Dermis microvascular lymphatic vessel endothelial cell (primary cell): Measurements from ENCODE around the gene ATAD3A. TPM values are rescaled to one million over a fixed set of nuclear protein-coding genes. Genes with fewer than 3 reads are reported as not detected.

ENCODE experiments used
- DNase-seq, 2 donors: peaks; one replicate each; pipeline versions ENCODE4 v3.0.0 to v3.0.0-alpha.2; 2010; ENCODE audit warnings: low read depth in 2 of 2
- total RNA-seq: library from RNA; depleted of rRNA; stranded (reverse); fragments of >200 nt; gene quantifications from 2 replicates; pipeline ENCODE4 v1.2.1, GENCODE V29; 2014

The ATAD3A gene
- total RNA-seq, 1 donor from 2014 or later = 25.0 TPM

- DNase-seq = no peak
Measured at GRCh38 chr1:1582585-1583346, 70.8 kb downstream of the ATAD3A start.

DNA sequence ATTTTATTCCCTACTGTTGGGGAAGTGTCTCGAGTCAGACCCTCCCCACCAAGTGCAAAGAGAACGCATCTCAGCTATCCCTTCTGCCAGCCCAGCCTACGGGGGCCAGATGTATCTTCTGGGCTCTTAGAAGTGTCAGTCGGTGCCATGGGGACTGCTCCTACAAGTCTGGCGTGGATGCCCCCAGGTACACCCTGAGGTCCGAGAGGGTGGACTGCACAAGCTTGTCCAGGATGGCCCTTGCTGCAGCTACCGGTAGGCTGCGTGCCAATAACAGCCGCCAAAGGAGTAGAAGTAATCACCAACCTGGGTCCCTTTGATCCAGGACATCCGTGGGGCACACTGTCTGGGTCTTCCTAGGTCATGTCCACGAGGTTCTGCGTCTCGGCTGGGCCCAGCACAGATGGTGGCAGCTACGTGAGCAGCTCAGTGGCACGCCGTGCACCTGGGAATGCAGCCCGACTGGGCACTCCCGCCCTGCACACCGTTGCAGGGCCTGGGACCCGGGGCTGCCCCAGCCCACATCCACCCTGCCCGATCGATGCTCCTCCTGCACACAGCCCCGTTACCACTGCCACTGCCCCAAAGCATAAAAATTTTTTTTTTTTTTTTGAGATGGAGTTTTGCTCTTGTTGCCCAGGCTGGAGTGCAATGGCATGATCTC lies 71.5 kb downstream of the ATAD3A start:
- DNase-seq = no peak

Other genes starting within 250 kb of the ATAD3A start
- gene UBE2J2, start 238.3 kb upstream of the ATAD3A start, total RNA-seq = 30.0 and 42.0 TPM in 2 replicates
- 0.13 and 0.38 TPM in 2 replicates for gene SCNN1D, start 231.7 kb upstream of the ATAD3A start, total RNA-seq
- 11.8 and 19.5 TPM in 2 replicates for gene ACAP3, start 204.2 kb upstream of the ATAD3A start, total RNA-seq
- gene PUSL1, start 203.6 kb upstream of the ATAD3A start, total RNA-seq = 9.8 and 13.5 TPM in 2 replicates
- 49.6 and 71.7 TPM in 2 replicates for gene INTS11, start 187.5 kb upstream of the ATAD3A start, total RNA-seq
- gene CPTP, start 187.4 kb upstream of the ATAD3A start, total RNA-seq = 10.8 and 22.3 TPM in 2 replicates
- under 0.01 and 0.25 TPM in 2 replicates for gene TAS1R3, start 180.9 kb upstream of the ATAD3A start, total RNA-seq
- 32.6 and 37.2 TPM in 2 replicates for gene DVL1, start 162.7 kb upstream of the ATAD3A start, total RNA-seq
- gene MXRA8, start 153.6 kb upstream of the ATAD3A start, total RNA-seq = 0.25 TPM in 1 of 2 replicates, not detected in the other
- gene AURKAIP1, start 137.0 kb upstream of the ATAD3A start, total RNA-seq = 75.2 and 83.3 TPM in 2 replicates
- 44.2 and 73.3 TPM in 2 replicates for gene CCNL2, start 112.8 kb upstream of the ATAD3A start, total RNA-seq
- gene MRPL20, start 104.9 kb upstream of the ATAD3A start, total RNA-seq = 88.1 and 95.9 TPM in 2 replicates
- 0.25 and 0.26 TPM in 2 replicates for gene ANKRD65, start 90.9 kb upstream of the ATAD3A start, total RNA-seq
- 6.9 and 7.7 TPM in 2 replicates for gene VWA1, start 76.5 kb upstream of the ATAD3A start, total RNA-seq
- 0.39 and 0.89 TPM in 2 replicates for gene ATAD3C, start 62.5 kb upstream of the ATAD3A start, total RNA-seq
- gene ATAD3B, start 40.4 kb upstream of the ATAD3A start, total RNA-seq = 13.3 and 16.6 TPM in 2 replicates
- 1.0 and 1.4 TPM in 2 replicates for gene TMEM240, start 28.5 kb downstream of the ATAD3A start, total RNA-seq
- gene SSU72, start 62.7 kb downstream of the ATAD3A start, total RNA-seq = 48.9 and 65.9 TPM in 2 replicates
- 0.39 and 1.3 TPM in 2 replicates for gene FNDC10, start 88.0 kb downstream of the ATAD3A start, total RNA-seq
- gene MIB2, start 103.3 kb downstream of the ATAD3A start, total RNA-seq = 21.4 and 40.1 TPM in 2 replicates
- 0.25 TPM in 1 of 2 replicates, not detected in the other for gene MMP23B, start 120.0 kb downstream of the ATAD3A start, total RNA-seq
- 5.6 and 7.5 TPM in 2 replicates for gene CDK11B, start 146.8 kb downstream of the ATAD3A start, total RNA-seq
- gene SLC35E2B, start 180.6 kb downstream of the ATAD3A start, total RNA-seq = 15.7 and 32.0 TPM in 2 replicates
- gene CDK11A, start 212.2 kb downstream of the ATAD3A start, total RNA-seq = 2.8 and 11.4 TPM in 2 replicates